Trophoblast cell (in vitro differentiated cells and primary cell): ENCODE measurements around the gene ACTL8.

Source experiments
- DNase-seq, 2 donors: peaks; one replicate each; pipeline ENCODE4 v3.0.0-alpha.2; 2016
- H2AFZ ChIP-seq: 2 replicates; pipeline ENCODE4 v1.6.1; 2013; ENCODE audit warnings: low read length, moderate library complexity, mild to moderate bottlenecking; ENCODE audit not compliant: insufficient read depth, poor library complexity
- H2AK5ac ChIP-seq: 2 replicates; pipeline ENCODE4 v1.6.1; 2013; ENCODE audit warnings: mild to moderate bottlenecking, low read length
- H2BK120ac ChIP-seq: 2 replicates; pipeline ENCODE4 v1.6.1; 2013; ENCODE audit warnings: low read length, mild to moderate bottlenecking, moderate library complexity; ENCODE audit not compliant: insufficient read depth, poor library complexity
- H2BK12ac ChIP-seq: 2 replicates; pipeline ENCODE4 v1.6.1; 2013; ENCODE audit warnings: mild to moderate bottlenecking, low read length, moderate library complexity
- H2BK5ac ChIP-seq: 2 replicates; pipeline ENCODE4 v1.6.1; 2013; ENCODE audit warnings: low read length, low read depth, moderate library complexity, mild to moderate bottlenecking; ENCODE audit not compliant: poor library complexity
- H3K14ac ChIP-seq: 2 replicates; pipeline ENCODE4 v1.6.1; 2013; ENCODE audit warnings: mild to moderate bottlenecking, low read length
- H3K18ac ChIP-seq: 2 replicates; pipeline ENCODE4 v1.6.1; 2013; ENCODE audit warnings: mild to moderate bottlenecking, low read length
- H3K23ac ChIP-seq: 2 replicates; pipeline ENCODE4 v1.6.1; 2013; ENCODE audit warnings: low read length
- H3K27ac ChIP-seq: 2 replicates; pipeline ENCODE4 v1.5.1; 2013; ENCODE audit warnings: low read depth, mild to moderate bottlenecking, inconsistent platforms, low read length, moderate library complexity
- H3K27me3 ChIP-seq: 2 replicates; pipeline ENCODE4 v1.6.1; 2013; ENCODE audit warnings: inconsistent platforms, mild to moderate bottlenecking, low read length, moderate library complexity; ENCODE audit not compliant: insufficient read depth
- H3K36me3 ChIP-seq, 2 experiments: 1 replicate in 1 of 2; 2 replicates in 1 of 2; pipeline ENCODE4 v1.6.1; 2013; ENCODE audit warnings: low read length in 2 of 2, mild to moderate bottlenecking in 2 of 2, moderate library complexity in 1 of 2; ENCODE audit not compliant: insufficient read depth in 2 of 2, control insufficient read depth in 1 of 2
- H3K4ac ChIP-seq: 2 replicates; pipeline ENCODE4 v1.6.1; 2013; ENCODE audit warnings: low read depth, mild to moderate bottlenecking, low read length, moderate library complexity
- H3K4me1 ChIP-seq, 2 experiments: 1 replicate in 1 of 2; 2 replicates in 1 of 2; pipeline ENCODE4 v1.6.1; 2013; ENCODE audit warnings: low read length in 2 of 2, mild to moderate bottlenecking in 2 of 2, moderate library complexity in 1 of 2; ENCODE audit not compliant: insufficient read depth in 2 of 2, control insufficient read depth in 1 of 2
- H3K4me2 ChIP-seq: 2 replicates; pipeline ENCODE4 v1.6.1; 2013; ENCODE audit warnings: inconsistent platforms, mild to moderate bottlenecking, low read length, moderate library complexity
- H3K4me3 ChIP-seq: 2 replicates; pipeline ENCODE4 v1.5.1; 2013; ENCODE audit warnings: mild to moderate bottlenecking, low read depth, low read length, inconsistent platforms
- H3K79me1 ChIP-seq: one replicate; pipeline ENCODE4 v1.6.1; 2013; ENCODE audit warnings: low read length
- H3K79me2 ChIP-seq: 2 replicates; pipeline ENCODE4 v1.6.1; 2013; ENCODE audit warnings: low read length, mild to moderate bottlenecking; ENCODE audit not compliant: control insufficient read depth, insufficient read depth, poor library complexity
- H3K9ac ChIP-seq: 2 replicates; pipeline ENCODE4 v1.6.1; 2013; ENCODE audit warnings: mild to moderate bottlenecking, low read length
- H3K9me3 ChIP-seq: 2 replicates; pipeline ENCODE4 v1.6.1; 2013; ENCODE audit warnings: low read depth, mild to moderate bottlenecking, control low read depth, inconsistent platforms, low read length; ENCODE audit not compliant: insufficient read depth
- H4K12ac ChIP-seq: 2 replicates; pipeline ENCODE4 v1.6.1; 2013; ENCODE audit warnings: low read depth, mild to moderate bottlenecking, low read length, moderate library complexity
- H4K8ac ChIP-seq: 2 replicates; pipeline ENCODE4 v1.6.1; 2013; ENCODE audit warnings: low read depth, mild to moderate bottlenecking, low read length, moderate library complexity
- H4K91ac ChIP-seq: one replicate; pipeline ENCODE4 v1.6.1; 2013; ENCODE audit warnings: low read depth, mild to moderate bottlenecking, low read length, moderate library complexity
- WGBS: extraction: QIAGEN DNeasy Blood & Tissue Kit; methylation state at CpG from one replicate; pipeline ENCODE4 v1.1.7; 2013; ENCODE audit warnings: missing lambda C conversion rate; ENCODE audit not compliant: insufficient read length, insufficient coverage; ENCODE audit errors: extremely low coverage; 5-methylcytosine and 5-hydroxymethylcytosine counted together

ACTL8 gene

GRCh38 chr1:17719874-17720273 lies 35.3 kb upstream of the ACTL8 start:
- Histone ChIP-seq H3K9ac (no peak overlapping the region), H4K91ac (peak overlapping the region; percentile 4), H3K4me3 (no peak overlapping the region), H3K79me1 (no peaks in the 10 kb centered on the region), H4K8ac (no peak overlapping the region), H3K23ac (no peak overlapping the region), H3K79me2 (no peaks in the 10 kb centered on the region), H2BK120ac (peak overlapping the region; percentile 18), H3K4me1 (peaks cover 0 to 2% of the 10 kb centered on the region in 2 experiments), H3K4ac (no peak overlapping the region), H2AK5ac (no peak overlapping the region), H2AFZ (no peak overlapping the region), H4K12ac (no peak overlapping the region), H2BK12ac (no peak overlapping the region), H3K18ac (no peak overlapping the region), H3K14ac (peak overlapping the region; percentile 6), H2BK5ac (no peak overlapping the region), H3K27ac (no peak overlapping the region), H3K9me3 (no peaks in the 10 kb centered on the region), H3K4me2 (no peak overlapping the region), H3K27me3 (no peaks in the 10 kb centered on the region), H3K36me3 (no peaks in the 10 kb centered on the region)
- no CpG with 5 or more reads among the region's 5 CpGs for WGBS
- DNase-seq: no peak

- no peaks in the 10 kb centered on the region for H3K79me2 ChIP-seq
- H3K79me1 ChIP-seq: no peaks in the 10 kb centered on the region
- H3K4me3 ChIP-seq: no peak overlapping the region
- H2AFZ ChIP-seq: no peak overlapping the region
- H3K9me3 ChIP-seq: no peaks in the 10 kb centered on the region
- H3K4me2 ChIP-seq: no peak overlapping the region
- no peak overlapping the region for H4K91ac ChIP-seq
- no peaks in the 10 kb centered on the region for H3K27me3 ChIP-seq
- no peak overlapping the region for H3K27ac ChIP-seq
- no peaks in the 10 kb centered on the region for H3K36me3 ChIP-seq
- H2AK5ac ChIP-seq: no peak overlapping the region
- H3K4me1 ChIP-seq: peaks cover 0 to 2% of the 10 kb centered on the region in 2 experiments
- no peak for DNase-seq
- no peak overlapping the region for H3K23ac ChIP-seq
- H3K14ac ChIP-seq: no peak overlapping the region
- H2BK12ac ChIP-seq: no peak overlapping the region
- WGBS: no CpG with 5 or more reads among the region's 2 CpGs
- H3K18ac ChIP-seq: no peak overlapping the region
- no peak overlapping the region for H4K8ac ChIP-seq
- H4K12ac ChIP-seq: no peak overlapping the region
- no peak overlapping the region for H2BK120ac ChIP-seq
- no peak overlapping the region for H3K9ac ChIP-seq
- no peak overlapping the region for H2BK5ac ChIP-seq
- no peak overlapping the region for H3K4ac ChIP-seq
These were observed 33.7 kb upstream of the ACTL8 start for GRCh38 chr1:17721444-17721843.

GRCh38 chr1:17723684-17724083 lies 31.4 kb upstream of the ACTL8 start:
- H4K91ac ChIP-seq: no peak overlapping the region
- no peak overlapping the region for H3K4me2 ChIP-seq
- no peak overlapping the region for H2AFZ ChIP-seq
- H4K8ac ChIP-seq: no peak overlapping the region
- H2BK5ac ChIP-seq: no peak overlapping the region
- H2BK120ac ChIP-seq: no peak overlapping the region
- peaks cover 4% of the 10 kb centered on the region for H3K9me3 ChIP-seq
- no peaks in the 10 kb centered on the region for H3K36me3 ChIP-seq
- H3K14ac ChIP-seq: no peak overlapping the region
- no peak overlapping the region for H2BK12ac ChIP-seq
- H3K9ac ChIP-seq: no peak overlapping the region
- no peak overlapping the region for H2AK5ac ChIP-seq
- no peaks in the 10 kb centered on the region for H3K79me2 ChIP-seq
- H3K4me1 ChIP-seq: peaks cover 0 to 2% of the 10 kb centered on the region in 2 experiments
- no peak for DNase-seq
- WGBS: no CpG with 5 or more reads among the region's 6 CpGs
- H3K23ac ChIP-seq: no peak overlapping the region
- H3K4me3 ChIP-seq: no peak overlapping the region
- H3K18ac ChIP-seq: no peak overlapping the region
- H3K4ac ChIP-seq: no peak overlapping the region
- H4K12ac ChIP-seq: no peak overlapping the region
- no peaks in the 10 kb centered on the region for H3K79me1 ChIP-seq
- no peaks in the 10 kb centered on the region for H3K27me3 ChIP-seq
- H3K27ac ChIP-seq: no peak overlapping the region

- Histone ChIP-seq H3K4me3 (no peak overlapping the region), H2BK12ac (no peak overlapping the region), H3K9ac (no peak overlapping the region), H4K8ac (no peak overlapping the region), H3K18ac (no peak overlapping the region), H3K36me3 (no peaks in the 10 kb centered on the region), H2AK5ac (no peak overlapping the region), H4K12ac (no peak overlapping the region), H3K4me1 (peaks cover 0 to 2% of the 10 kb centered on the region in 2 experiments), H3K4me2 (no peak overlapping the region), H3K4ac (no peak overlapping the region), H3K27ac (no peak overlapping the region), H3K14ac (no peak overlapping the region), H3K9me3 (peaks cover 4% of the 10 kb centered on the region), H3K23ac (no peak overlapping the region), H3K79me2 (no peaks in the 10 kb centered on the region), H2AFZ (no peak overlapping the region), H3K27me3 (no peaks in the 10 kb centered on the region), H2BK120ac (no peak overlapping the region), H3K79me1 (no peaks in the 10 kb centered on the region), H2BK5ac (no peak overlapping the region), H4K91ac (no peak overlapping the region)
- DNase-seq: no peak
- WGBS: no CpG with 5 or more reads among the region's 6 CpGs
These were observed 31.0 kb upstream of the ACTL8 start for GRCh38 chr1:17724150-17724549.
